Keratinocyte (primary cell): Measurements from ENCODE around the gene SNCG.

Experiments
- EZH2 ChIP-seq: IDR thresholded peaks from one replicate; pipeline ENCODE4 v1.6.1; 2012; ENCODE audit warnings: inconsistent platforms, mild to moderate bottlenecking, low read length, moderate library complexity
- TF ChIP-seq, protein P1 (sequence below), 3 experiments: IDR thresholded peaks in 1 of 3; conservative IDR thresholded peaks in 1 of 3; optimal IDR thresholded peaks in 1 of 3; 2 replicates in 2 of 3; 3 replicates in 1 of 3; pipeline versions ENCODE3 to v1.5.1; 2011; ENCODE audit warnings: low read length in 3 of 3, mild to moderate bottlenecking in 3 of 3, moderate library complexity in 2 of 3, control low read depth in 1 of 3, inconsistent platforms in 1 of 3; ENCODE audit not compliant: insufficient read depth in 2 of 3; ENCODE audit errors: extremely low read depth in 1 of 3

DNA sequence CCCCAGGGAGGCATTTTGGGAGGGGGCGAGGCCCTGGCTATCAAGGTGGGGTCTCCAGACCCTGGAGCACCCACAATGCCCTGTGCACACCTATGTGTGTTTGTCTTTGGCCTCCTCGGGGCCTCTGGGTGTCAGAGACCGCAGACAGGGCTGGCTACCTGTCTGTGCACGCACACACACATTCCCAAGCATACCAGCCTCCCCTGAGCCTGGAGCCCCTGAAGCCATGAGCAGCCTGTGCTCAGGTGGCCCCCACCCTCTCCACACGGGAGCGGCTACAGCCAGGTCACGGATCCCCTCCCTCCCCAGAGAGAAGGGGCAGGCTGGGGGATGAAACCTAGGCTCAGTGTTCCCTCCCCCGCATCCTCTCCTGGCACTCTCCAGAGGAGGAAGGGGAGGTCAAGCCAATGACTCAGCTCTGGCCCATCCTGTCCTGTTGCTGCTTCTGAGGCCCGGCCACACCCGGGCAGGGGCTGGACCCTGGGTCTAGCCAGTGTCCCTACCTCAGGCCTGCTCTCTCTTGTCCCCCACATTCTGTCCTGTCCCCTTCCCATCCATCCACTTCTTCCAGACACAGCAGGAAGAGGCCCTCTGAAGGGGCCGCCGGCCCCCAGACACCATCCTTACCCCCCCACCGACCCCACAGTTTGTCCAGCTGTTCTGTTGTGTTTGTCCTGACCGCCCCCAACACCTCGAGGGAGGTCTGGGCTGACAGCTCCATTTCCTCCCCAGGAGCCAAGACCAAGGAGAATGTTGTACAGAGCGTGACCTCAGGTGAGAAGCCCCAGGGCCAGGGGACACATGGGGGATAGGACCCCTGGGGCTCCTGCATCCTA, 720 bp downstream of the SNCG start:
- TF ChIP-seq, protein P1, sequence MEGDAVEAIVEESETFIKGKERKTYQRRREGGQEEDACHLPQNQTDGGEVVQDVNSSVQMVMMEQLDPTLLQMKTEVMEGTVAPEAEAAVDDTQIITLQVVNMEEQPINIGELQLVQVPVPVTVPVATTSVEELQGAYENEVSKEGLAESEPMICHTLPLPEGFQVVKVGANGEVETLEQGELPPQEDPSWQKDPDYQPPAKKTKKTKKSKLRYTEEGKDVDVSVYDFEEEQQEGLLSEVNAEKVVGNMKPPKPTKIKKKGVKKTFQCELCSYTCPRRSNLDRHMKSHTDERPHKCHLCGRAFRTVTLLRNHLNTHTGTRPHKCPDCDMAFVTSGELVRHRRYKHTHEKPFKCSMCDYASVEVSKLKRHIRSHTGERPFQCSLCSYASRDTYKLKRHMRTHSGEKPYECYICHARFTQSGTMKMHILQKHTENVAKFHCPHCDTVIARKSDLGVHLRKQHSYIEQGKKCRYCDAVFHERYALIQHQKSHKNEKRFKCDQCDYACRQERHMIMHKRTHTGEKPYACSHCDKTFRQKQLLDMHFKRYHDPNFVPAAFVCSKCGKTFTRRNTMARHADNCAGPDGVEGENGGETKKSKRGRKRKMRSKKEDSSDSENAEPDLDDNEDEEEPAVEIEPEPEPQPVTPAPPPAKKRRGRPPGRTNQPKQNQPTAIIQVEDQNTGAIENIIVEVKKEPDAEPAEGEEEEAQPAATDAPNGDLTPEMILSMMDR (optimal IDR thresholded peaks at IDR 0.05 in 1 of 3, IDR thresholded peaks at IDR 0.05 in 1 of 3, conservative IDR thresholded peaks at IDR 0.05 in 1 of 3; ENCODE audit: extremely low read depth in 1 of 3, insufficient read depth in 2 of 3, low read length in 3 of 3) = no peak
- no peak for TF ChIP-seq EZH2
